ENCODE measurements around the gene MS4A1. TPM values are rescaled to one million over a fixed set of nuclear protein-coding genes. Genes with fewer than 3 reads are reported as not detected.

The MS4A1 gene
- polyA plus RNA-seq, 1 of the 3 experiments (the other 2 are of a cell fraction) = not detected

DNA sequence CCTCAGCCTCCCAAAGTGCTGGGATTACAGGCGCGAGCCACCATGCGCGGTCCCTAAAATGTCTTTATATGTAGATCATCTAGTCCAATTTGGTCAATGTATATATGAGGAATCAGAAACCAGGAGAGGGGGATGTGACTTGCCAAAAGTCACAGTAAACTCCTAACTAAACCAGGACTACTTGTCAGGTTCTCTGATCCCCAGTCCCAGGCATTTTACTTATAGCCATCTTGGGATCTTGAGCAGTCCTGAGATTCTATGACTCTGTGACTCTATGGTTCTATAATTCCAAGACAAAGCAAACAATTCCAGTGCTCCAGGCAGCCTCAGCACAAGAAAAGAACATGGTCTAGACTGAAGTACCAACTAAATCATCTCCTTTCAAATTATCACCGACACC, 26.4 kb upstream of the MS4A1 start, which contains the start of gene MS4A5 (continued):
- TF ChIP-seq, protein P1, sequence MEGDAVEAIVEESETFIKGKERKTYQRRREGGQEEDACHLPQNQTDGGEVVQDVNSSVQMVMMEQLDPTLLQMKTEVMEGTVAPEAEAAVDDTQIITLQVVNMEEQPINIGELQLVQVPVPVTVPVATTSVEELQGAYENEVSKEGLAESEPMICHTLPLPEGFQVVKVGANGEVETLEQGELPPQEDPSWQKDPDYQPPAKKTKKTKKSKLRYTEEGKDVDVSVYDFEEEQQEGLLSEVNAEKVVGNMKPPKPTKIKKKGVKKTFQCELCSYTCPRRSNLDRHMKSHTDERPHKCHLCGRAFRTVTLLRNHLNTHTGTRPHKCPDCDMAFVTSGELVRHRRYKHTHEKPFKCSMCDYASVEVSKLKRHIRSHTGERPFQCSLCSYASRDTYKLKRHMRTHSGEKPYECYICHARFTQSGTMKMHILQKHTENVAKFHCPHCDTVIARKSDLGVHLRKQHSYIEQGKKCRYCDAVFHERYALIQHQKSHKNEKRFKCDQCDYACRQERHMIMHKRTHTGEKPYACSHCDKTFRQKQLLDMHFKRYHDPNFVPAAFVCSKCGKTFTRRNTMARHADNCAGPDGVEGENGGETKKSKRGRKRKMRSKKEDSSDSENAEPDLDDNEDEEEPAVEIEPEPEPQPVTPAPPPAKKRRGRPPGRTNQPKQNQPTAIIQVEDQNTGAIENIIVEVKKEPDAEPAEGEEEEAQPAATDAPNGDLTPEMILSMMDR (IDR thresholded peaks at IDR 0.05) = no peak
- TF ChIP-seq EZH2phosphoT487 (IDR thresholded peaks at IDR 0.05; ENCODE audit: borderline replicate concordance, low read depth) = no peak

DNA sequence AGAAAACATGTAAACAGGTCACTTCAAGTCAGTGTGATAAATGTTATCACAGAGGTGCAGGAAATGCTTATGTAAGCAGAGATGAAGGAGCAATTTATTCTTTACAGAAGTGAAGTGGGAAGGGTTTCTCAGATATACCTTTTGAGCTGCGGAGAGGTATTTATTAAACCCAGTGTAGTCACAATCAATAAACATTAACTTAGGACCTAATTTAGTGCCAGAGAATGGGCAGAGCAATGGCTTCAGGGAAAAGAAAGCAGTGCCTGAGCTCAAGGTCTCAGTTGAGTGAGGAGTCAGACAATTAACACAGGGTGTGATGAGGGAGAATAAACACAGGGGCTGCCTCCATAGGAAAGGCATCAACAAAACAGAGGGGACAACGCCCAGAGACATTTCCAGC, 24.4 kb upstream of the MS4A1 start:
- ChIA-PET POLR2A (no interaction called here), CTCF (no interaction called here)
- no peaks in the 10 kb centered on the region for H3F3A ChIP-seq (replicated peaks; ENCODE audit: insufficient read depth)
- peaks cover 6% of the 10 kb centered on the region; the same call in 1 of the 2 replicates for H3K27me3 ChIP-seq (ENCODE audit: insufficient read depth)
- TF ChIP-seq, protein P2, sequence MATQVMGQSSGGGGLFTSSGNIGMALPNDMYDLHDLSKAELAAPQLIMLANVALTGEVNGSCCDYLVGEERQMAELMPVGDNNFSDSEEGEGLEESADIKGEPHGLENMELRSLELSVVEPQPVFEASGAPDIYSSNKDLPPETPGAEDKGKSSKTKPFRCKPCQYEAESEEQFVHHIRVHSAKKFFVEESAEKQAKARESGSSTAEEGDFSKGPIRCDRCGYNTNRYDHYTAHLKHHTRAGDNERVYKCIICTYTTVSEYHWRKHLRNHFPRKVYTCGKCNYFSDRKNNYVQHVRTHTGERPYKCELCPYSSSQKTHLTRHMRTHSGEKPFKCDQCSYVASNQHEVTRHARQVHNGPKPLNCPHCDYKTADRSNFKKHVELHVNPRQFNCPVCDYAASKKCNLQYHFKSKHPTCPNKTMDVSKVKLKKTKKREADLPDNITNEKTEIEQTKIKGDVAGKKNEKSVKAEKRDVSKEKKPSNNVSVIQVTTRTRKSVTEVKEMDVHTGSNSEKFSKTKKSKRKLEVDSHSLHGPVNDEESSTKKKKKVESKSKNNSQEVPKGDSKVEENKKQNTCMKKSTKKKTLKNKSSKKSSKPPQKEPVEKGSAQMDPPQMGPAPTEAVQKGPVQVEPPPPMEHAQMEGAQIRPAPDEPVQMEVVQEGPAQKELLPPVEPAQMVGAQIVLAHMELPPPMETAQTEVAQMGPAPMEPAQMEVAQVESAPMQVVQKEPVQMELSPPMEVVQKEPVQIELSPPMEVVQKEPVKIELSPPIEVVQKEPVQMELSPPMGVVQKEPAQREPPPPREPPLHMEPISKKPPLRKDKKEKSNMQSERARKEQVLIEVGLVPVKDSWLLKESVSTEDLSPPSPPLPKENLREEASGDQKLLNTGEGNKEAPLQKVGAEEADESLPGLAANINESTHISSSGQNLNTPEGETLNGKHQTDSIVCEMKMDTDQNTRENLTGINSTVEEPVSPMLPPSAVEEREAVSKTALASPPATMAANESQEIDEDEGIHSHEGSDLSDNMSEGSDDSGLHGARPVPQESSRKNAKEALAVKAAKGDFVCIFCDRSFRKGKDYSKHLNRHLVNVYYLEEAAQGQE (IDR thresholded peaks at IDR 0.05; ENCODE audit: low read depth, low read length) = no peak
- WGBS (ENCODE audit: low lambda C conversion rate) = 5% methylated on average over 2 of the region's 2 CpGs
- no peaks in the 10 kb centered on the region for H3K36me3 ChIP-seq (replicated peaks in 1 of 2; ENCODE audit: control insufficient read depth in 1 of 2, insufficient read depth in 2 of 2, low read length in 1 of 2)
- H3K9me3 ChIP-seq = no peaks in the 10 kb centered on the region
- H3K27ac ChIP-seq (ENCODE audit: low read depth in 2 of 2, low read length in 1 of 2) = no peak overlapping the region
- no peak overlapping the region for H2AFZ ChIP-seq (ENCODE audit: low read depth)
- no peaks in the 10 kb centered on the region for H3K79me2 ChIP-seq (ENCODE audit: insufficient read depth)
- DNase-seq = no peak
- H3K9me2 ChIP-seq = no peaks in the 10 kb centered on the region
- no peaks in the 10 kb centered on the region for H3K4me1 ChIP-seq (ENCODE audit: control insufficient read depth in 1 of 2, insufficient read depth in 2 of 2, low read depth in 1 of 2, low read length in 1 of 2)
- no peak overlapping the region for H3K4me2 ChIP-seq
- H4K20me1 ChIP-seq (ENCODE audit: insufficient read depth) = no peaks in the 10 kb centered on the region
- no peak overlapping the region for H3K9ac ChIP-seq
- no peak overlapping the region for H3K4me3 ChIP-seq (ENCODE audit: low read depth in 2 of 2, low read length in 1 of 2)

DNA sequence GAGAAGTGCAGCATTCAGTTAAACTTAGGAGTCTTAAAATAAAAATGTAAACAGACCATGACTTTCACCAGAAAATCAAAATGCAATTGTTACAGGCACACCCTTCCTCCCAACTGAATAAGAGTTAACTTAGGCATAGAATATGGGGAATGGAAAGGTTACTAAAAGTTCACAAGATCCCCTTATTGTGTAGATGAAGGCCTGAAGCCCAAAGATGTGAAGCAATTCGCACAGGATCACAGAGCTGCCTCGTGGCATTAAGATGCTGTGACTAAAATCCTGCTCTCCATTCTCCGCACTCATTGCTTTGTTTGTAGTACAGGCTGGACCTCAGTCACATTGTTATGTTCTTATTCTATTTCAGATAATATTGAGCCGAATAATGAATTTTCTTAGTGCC, 22.2 kb upstream of the MS4A1 start:
- no peaks in the 10 kb centered on the region for H3K4me1 ChIP-seq (ENCODE audit: control insufficient read depth in 1 of 2, insufficient read depth in 2 of 2, low read depth in 1 of 2, low read length in 1 of 2)
- H3K79me2 ChIP-seq (ENCODE audit: insufficient read depth) = no peaks in the 10 kb centered on the region
- H3K36me3 ChIP-seq (replicated peaks in 1 of 2; ENCODE audit: control insufficient read depth in 1 of 2, insufficient read depth in 2 of 2, low read length in 1 of 2) = no peaks in the 10 kb centered on the region
- H3K4me3 ChIP-seq (ENCODE audit: low read depth in 2 of 2, low read length in 1 of 2) = no peak overlapping the region
- H3K9me2 ChIP-seq = no peaks in the 10 kb centered on the region
- no peaks in the 10 kb centered on the region for H4K20me1 ChIP-seq (ENCODE audit: insufficient read depth)
- H3K27ac ChIP-seq (ENCODE audit: low read depth in 2 of 2, low read length in 1 of 2) = no peak overlapping the region
- H3K9ac ChIP-seq = no peak overlapping the region
- no peak for TF ChIP-seq EZH2phosphoT487 (IDR thresholded peaks at IDR 0.05; ENCODE audit: borderline replicate concordance, low read depth)
- TF ChIP-seq GABPA (IDR thresholded peaks at IDR 0.05; ENCODE audit: low read depth) = no peak
- no peak for TF ChIP-seq GATA2 (CRISPR knock-in tag; IDR thresholded peaks at IDR 0.05)
- TF ChIP-seq, protein P3, sequence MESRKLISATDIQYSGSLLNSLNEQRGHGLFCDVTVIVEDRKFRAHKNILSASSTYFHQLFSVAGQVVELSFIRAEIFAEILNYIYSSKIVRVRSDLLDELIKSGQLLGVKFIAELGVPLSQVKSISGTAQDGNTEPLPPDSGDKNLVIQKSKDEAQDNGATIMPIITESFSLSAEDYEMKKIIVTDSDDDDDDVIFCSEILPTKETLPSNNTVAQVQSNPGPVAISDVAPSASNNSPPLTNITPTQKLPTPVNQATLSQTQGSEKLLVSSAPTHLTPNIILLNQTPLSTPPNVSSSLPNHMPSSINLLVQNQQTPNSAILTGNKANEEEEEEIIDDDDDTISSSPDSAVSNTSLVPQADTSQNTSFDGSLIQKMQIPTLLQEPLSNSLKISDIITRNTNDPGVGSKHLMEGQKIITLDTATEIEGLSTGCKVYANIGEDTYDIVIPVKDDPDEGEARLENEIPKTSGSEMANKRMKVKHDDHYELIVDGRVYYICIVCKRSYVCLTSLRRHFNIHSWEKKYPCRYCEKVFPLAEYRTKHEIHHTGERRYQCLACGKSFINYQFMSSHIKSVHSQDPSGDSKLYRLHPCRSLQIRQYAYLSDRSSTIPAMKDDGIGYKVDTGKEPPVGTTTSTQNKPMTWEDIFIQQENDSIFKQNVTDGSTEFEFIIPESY (IDR thresholded peaks at IDR 0.05; ENCODE audit: borderline replicate concordance, low read depth) = no peak
- TF ChIP-seq YY1 (IDR thresholded peaks at IDR 0.05; ENCODE audit: low read depth) = no peak
- TF ChIP-seq, protein P4, sequence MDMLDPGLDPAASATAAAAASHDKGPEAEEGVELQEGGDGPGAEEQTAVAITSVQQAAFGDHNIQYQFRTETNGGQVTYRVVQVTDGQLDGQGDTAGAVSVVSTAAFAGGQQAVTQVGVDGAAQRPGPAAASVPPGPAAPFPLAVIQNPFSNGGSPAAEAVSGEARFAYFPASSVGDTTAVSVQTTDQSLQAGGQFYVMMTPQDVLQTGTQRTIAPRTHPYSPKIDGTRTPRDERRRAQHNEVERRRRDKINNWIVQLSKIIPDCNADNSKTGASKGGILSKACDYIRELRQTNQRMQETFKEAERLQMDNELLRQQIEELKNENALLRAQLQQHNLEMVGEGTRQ (IDR thresholded peaks at IDR 0.05; ENCODE audit: borderline replicate concordance, low read depth, low read length) = no peak
- no peak for TF ChIP-seq SMC3 (IDR thresholded peaks at IDR 0.05; ENCODE audit: low read depth, low read length)
- no peak for TF ChIP-seq NRF1 (IDR thresholded peaks at IDR 0.05; ENCODE audit: low read depth, low read length)
- no peak for TF ChIP-seq RFX5 (IDR thresholded peaks at IDR 0.05; ENCODE audit: low read length)
- TF ChIP-seq JUND (IDR thresholded peaks at IDR 0.05) = no peak
- TF ChIP-seq, protein P5, sequence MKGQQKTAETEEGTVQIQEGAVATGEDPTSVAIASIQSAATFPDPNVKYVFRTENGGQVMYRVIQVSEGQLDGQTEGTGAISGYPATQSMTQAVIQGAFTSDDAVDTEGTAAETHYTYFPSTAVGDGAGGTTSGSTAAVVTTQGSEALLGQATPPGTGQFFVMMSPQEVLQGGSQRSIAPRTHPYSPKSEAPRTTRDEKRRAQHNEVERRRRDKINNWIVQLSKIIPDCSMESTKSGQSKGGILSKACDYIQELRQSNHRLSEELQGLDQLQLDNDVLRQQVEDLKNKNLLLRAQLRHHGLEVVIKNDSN (IDR thresholded peaks at IDR 0.05; ENCODE audit: borderline replicate concordance, low read depth) = no peak
- no peak for TF ChIP-seq SIN3A (IDR thresholded peaks at IDR 0.05; ENCODE audit: borderline replicate concordance, low read depth, low read length)
- TF ChIP-seq TEAD4 (IDR thresholded peaks at IDR 0.05; ENCODE audit: borderline replicate concordance, insufficient read depth) = no peak
- no peak for TF ChIP-seq FOXJ3 (CRISPR knock-in tag; IDR thresholded peaks at IDR 0.05)
- POLR2A ChIA-PET = no interaction called here
- no peak overlapping the region for H2AFZ ChIP-seq (ENCODE audit: low read depth)
- no peaks in the 10 kb centered on the region for H3K9me3 ChIP-seq
- CTCF ChIA-PET = no interaction called here
- no peak for DNase-seq
- 3% methylated on average over 4 of the region's 4 CpGs for WGBS (ENCODE audit: low lambda C conversion rate)
- peaks cover 6% of the 10 kb centered on the region; the same call in 1 of the 2 replicates for H3K27me3 ChIP-seq (ENCODE audit: insufficient read depth)
- no peak overlapping the region for H3K4me2 ChIP-seq
- H3F3A ChIP-seq (replicated peaks; ENCODE audit: insufficient read depth) = no peaks in the 10 kb centered on the region
